CD14-positive monocyte (primary cell): Measurements from ENCODE around the gene H6PD. TPM values are rescaled to one million over a fixed set of nuclear protein-coding genes. Genes with fewer than 3 reads are reported as not detected.

Source experiments
- DNase-seq, 3 donors: peaks; one replicate each; pipeline ENCODE4 v3.0.0-alpha.2; 2011 to 2022
- H2AFZ ChIP-seq: 2 replicates; pipeline ENCODE4 v1.6.0; 2012; ENCODE audit warnings: mild to moderate bottlenecking, low read depth, low read length, inconsistent platforms; ENCODE audit not compliant: insufficient read depth, poor library complexity, severe bottlenecking
- H3K27ac ChIP-seq, 2 donors: 1 replicate in 1 of 2; 2 replicates in 1 of 2; pipeline ENCODE4 v1.5.1; 2012 to 2013; ENCODE audit warnings: low read length in 2 of 2, control low read depth in 1 of 2, inconsistent platforms in 1 of 2, low read depth in 1 of 2, mild to moderate bottlenecking in 1 of 2
- H3K27me3 ChIP-seq, 2 donors: one replicate each; pipeline versions ENCODE4 v1.6.0 to v1.6.1; 2011 to 2013; ENCODE audit warnings: low read length in 2 of 2; ENCODE audit not compliant: control insufficient read depth in 2 of 2, insufficient read depth in 2 of 2
- H3K36me3 ChIP-seq, 2 donors: replicated peaks in 1 of 2; 1 replicate in 1 of 2; 2 replicates in 1 of 2; pipeline versions ENCODE4 v1.5.1 to v1.6.1; 2012 to 2013; ENCODE audit warnings: low read length in 2 of 2, control low read depth in 1 of 2, inconsistent platforms in 1 of 2, mild to moderate bottlenecking in 1 of 2; ENCODE audit not compliant: insufficient read depth in 2 of 2, control insufficient read depth in 1 of 2
- H3K4me1 ChIP-seq, 2 donors: 1 replicate in 1 of 2; 2 replicates in 1 of 2; pipeline versions ENCODE4 v1.5.1 to v1.6.1; 2012 to 2013; ENCODE audit warnings: low read length in 2 of 2, control low read depth in 1 of 2, inconsistent platforms in 1 of 2, mild to moderate bottlenecking in 1 of 2, moderate library complexity in 1 of 2; ENCODE audit not compliant: insufficient read depth in 2 of 2, control insufficient read depth in 1 of 2
- H3K4me2 ChIP-seq: replicated peaks from 2 replicates; pipeline ENCODE3; 2012; ENCODE audit warnings: low read length, moderate library complexity, mild to moderate bottlenecking; ENCODE audit not compliant: poor library complexity, severe bottlenecking; ENCODE audit errors: extremely low read depth
- H3K4me3 ChIP-seq, 3 experiments: fragments of 200-600 bp in 1 of 3; sonication (generic) in 1 of 3; replicated peaks in 1 of 3; 1 replicate in 2 of 3; 2 replicates in 1 of 3; pipeline ENCODE4 v1.5.1; 2011 to 2013; ENCODE audit warnings: low read length in 3 of 3, mild to moderate bottlenecking in 3 of 3, control low read depth in 2 of 3, low read depth in 2 of 3, inconsistent platforms in 1 of 3, moderate library complexity in 1 of 3
- H3K79me2 ChIP-seq: 2 replicates; pipeline ENCODE4 v1.6.0; 2012; ENCODE audit warnings: mild to moderate bottlenecking, control low read depth, inconsistent platforms, low read length, moderate library complexity; ENCODE audit not compliant: insufficient read depth
- H3K9ac ChIP-seq: 2 replicates; pipeline ENCODE4 v1.6.0; 2017; ENCODE audit warnings: low read length, mild to moderate bottlenecking; ENCODE audit not compliant: insufficient read depth, poor library complexity, severe bottlenecking
- H3K9me3 ChIP-seq, 2 donors: replicated peaks in 1 of 2; 1 replicate in 1 of 2; 2 replicates in 1 of 2; pipeline versions ENCODE4 v1.5.1 to v1.6.1; 2012 to 2013; ENCODE audit warnings: low read length in 2 of 2, control low read depth in 1 of 2; ENCODE audit not compliant: control insufficient read depth in 1 of 2, insufficient read depth in 1 of 2
- H4K20me1 ChIP-seq: 2 replicates; pipeline ENCODE4 v1.6.0; 2012; ENCODE audit warnings: mild to moderate bottlenecking, low read length, control low read depth, moderate library complexity; ENCODE audit not compliant: insufficient read depth
- H3K27ac Mint-ChIP-seq, 7 donors: one replicate each; pipeline ENCODE4 v1.8.0; 2020; ENCODE audit warnings: mild to moderate bottlenecking in 7 of 7, mixed read lengths in 7 of 7, moderate library complexity in 6 of 7, inconsistent platforms in 2 of 7
- H3K27me3 Mint-ChIP-seq, 3 donors: one replicate each; pipeline ENCODE4 v1.8.0; 2021 to 2022; ENCODE audit warnings: low read depth in 3 of 3, mild to moderate bottlenecking in 3 of 3, mixed read lengths in 3 of 3, moderate library complexity in 3 of 3, inconsistent platforms in 1 of 3
- H3K36me3 Mint-ChIP-seq, 2 donors: one replicate each; pipeline ENCODE4 v1.8.0; 2020; ENCODE audit warnings: mixed read lengths in 2 of 2, inconsistent platforms in 1 of 2, mild to moderate bottlenecking in 1 of 2
- H3K4me1 Mint-ChIP-seq: one replicate; pipeline ENCODE4 v1.8.0; 2020; ENCODE audit warnings: mild to moderate bottlenecking, mixed read lengths
- H3K4me3 Mint-ChIP-seq, 2 donors: one replicate each; pipeline ENCODE4 v1.8.0; 2020; ENCODE audit warnings: mild to moderate bottlenecking in 2 of 2, mixed read lengths in 2 of 2, moderate library complexity in 1 of 2
- H3K9me3 Mint-ChIP-seq, 7 donors: one replicate each; pipeline ENCODE4 v1.8.0; 2020 to 2022; ENCODE audit warnings: mixed read lengths in 7 of 7, mild to moderate bottlenecking in 6 of 7, moderate library complexity in 6 of 7, inconsistent platforms in 2 of 7
- CTCF ChIP-seq: fragments of 200-600 bp; IDR thresholded peaks from one replicate; pipeline ENCODE4 v1.8.0; 2022; ENCODE audit warnings: antibody characterized with exemption, mild to moderate bottlenecking
- WGBS: methylation state at CpG from one replicate; pipeline ENCODE4 v1.1.5; 2013; ENCODE audit warnings: missing lambda C conversion rate; ENCODE audit not compliant: insufficient coverage; 5-methylcytosine and 5-hydroxymethylcytosine counted together
- intact Hi-C, 2 donors: fragments of 100-400 bp; cut with micrococcal nuclease; formaldehyde crosslinking; loops; one replicate each; pipeline versions ENCODE4 v1.15.0 to v1.15.1; 2023
- polyA plus RNA-seq, 3 donors: library from polyadenylated mRNA; depleted of rRNA in 1 of 3; unstranded in 2 of 3; stranded (reverse) in 1 of 3; fragments of 300-500 nt in 2 of 3; fragments of >200 nt in 1 of 3; fragmentation: Illumina TruSeq in 2 of 3; gene quantifications; 1 replicate in 2 of 3; 2 replicates in 1 of 3; pipeline ENCODE4 v1.2.3, GENCODE V29; 2012 to 2021

H6PD gene
- polyA plus RNA-seq, 3 donors: 8.6 to 15.9 (median 11.4) TPM

DNA sequence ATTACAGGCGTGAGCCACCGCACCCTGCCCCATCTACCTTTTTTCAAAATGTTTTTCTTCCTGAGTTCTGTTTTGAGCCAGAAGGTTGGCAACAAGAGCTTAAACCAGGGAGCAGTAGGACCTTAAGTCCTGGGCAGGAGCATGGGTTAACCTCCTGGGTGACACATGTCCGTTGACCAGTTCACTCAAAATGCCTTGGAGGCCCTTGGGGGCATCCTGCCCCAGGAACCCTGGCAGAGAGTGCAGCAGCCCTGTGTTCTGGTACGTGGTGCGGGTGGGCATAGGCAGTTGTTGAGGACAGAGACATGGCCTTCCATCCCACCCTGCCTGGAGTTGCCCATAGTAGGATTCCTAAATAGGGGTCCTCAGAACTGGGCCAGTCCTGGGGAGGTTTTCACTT lies 11.6 kb downstream of the H6PD start:
- no peak for TF ChIP-seq CTCF
- no peak overlapping the region for H3K27ac Mint-ChIP-seq
- Histone ChIP-seq H3K79me2 (peaks cover 3% of the 10 kb centered on the region), H2AFZ (no peak overlapping the region), H3K9ac (no peak overlapping the region), H3K9me3 (no peaks in the 10 kb centered on the region), H3K27me3 (no peaks in the 10 kb centered on the region), H3K36me3 (peaks cover 28 to 54% of the 10 kb centered on the region in 2 donors), H3K27ac (no peak overlapping the region), H3K4me3 (no peak overlapping the region), H4K20me1 (peaks cover 60% of the 10 kb centered on the region), H3K4me1 (peaks cover 36 to 37% of the 10 kb centered on the region in 2 donors), H3K4me2 (no peak overlapping the region)
- intact Hi-C loops: no loop called here
- WGBS: 87% methylated on average over 3 of the region's 5 CpGs
- no peak for DNase-seq
- H3K27me3 Mint-ChIP-seq: peaks cover 4 to 11% (median 11%) of the 10 kb centered on the region in 3 donors
- no peak overlapping the region for H3K4me3 Mint-ChIP-seq
- H3K9me3 Mint-ChIP-seq: peaks cover 0 to 9% (median 0%) of the 10 kb centered on the region in 7 donors
- H3K4me1 Mint-ChIP-seq: peaks cover 36% of the 10 kb centered on the region
- H3K36me3 Mint-ChIP-seq: peaks cover 43 to 65% of the 10 kb centered on the region in 2 donors

DNA sequence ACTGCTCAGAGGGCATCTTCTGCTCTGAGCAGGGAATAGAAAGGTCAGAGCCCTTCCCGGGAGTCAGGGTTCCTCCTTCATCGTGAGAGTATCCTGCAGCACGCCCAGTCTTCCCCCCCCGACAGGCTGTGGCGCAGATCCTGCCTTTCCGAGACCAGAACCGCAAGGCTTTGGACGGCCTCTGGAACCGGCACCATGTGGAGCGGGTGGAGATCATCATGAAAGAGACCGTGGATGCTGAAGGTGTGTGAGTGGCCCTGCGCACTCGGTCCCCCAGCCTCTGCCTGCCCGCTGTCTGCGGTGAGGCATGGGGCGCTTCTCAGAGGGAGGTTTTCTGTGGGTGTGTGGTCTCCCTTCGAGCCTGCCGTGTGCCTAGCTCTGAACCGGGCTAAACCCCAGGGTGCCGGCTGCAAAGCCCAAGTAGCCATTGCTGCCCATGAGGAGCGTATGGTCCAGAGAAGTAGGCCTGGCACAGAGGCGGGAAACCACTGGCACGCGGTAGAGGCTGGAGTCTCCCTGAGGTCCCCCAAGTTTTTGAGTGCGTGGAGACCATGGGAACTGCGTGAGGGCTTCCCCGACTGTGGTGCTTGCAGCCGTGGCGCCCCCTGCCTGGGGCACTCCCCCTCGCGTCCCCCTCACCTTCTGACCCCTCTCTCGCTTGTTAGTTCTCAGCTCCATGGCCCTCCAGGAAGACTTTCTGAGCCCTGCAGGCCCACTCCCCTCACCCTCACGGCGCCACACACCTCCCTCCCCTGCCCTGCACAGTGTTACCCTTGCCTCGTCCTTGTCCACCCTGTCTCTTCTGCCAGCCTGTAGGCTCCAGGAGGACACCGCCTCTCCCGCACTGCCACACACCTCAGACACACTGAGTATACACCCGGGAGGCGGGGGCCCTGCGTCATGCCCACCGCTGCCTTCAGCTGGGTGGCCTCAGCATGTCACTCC lies 12.5 kb downstream of the H6PD start:
- Histone ChIP-seq H3K36me3 (peaks cover 28 to 58% of the 10 kb centered on the region in 2 donors), H3K4me1 (peaks cover 28% of the 10 kb centered on the region in 2 donors), H3K9me3 (no peaks in the 10 kb centered on the region), H3K79me2 (peaks cover 3% of the 10 kb centered on the region), H3K27ac (no peak overlapping the region), H2AFZ (no peak overlapping the region), H4K20me1 (peaks cover 51% of the 10 kb centered on the region), H3K27me3 (no peaks in the 10 kb centered on the region), H3K9ac (no peak overlapping the region), H3K4me2 (no peak overlapping the region), H3K4me3 (no peak overlapping the region)
- Mint-ChIP-seq H3K4me3 (no peak overlapping the region), H3K4me1 (peaks cover 28% of the 10 kb centered on the region), H3K27ac (no peak overlapping the region), H3K27me3 (peaks cover 2 to 8% (median 5%) of the 10 kb centered on the region in 3 donors), H3K36me3 (peaks cover 42 to 65% of the 10 kb centered on the region in 2 donors), H3K9me3 (peaks cover 0 to 9% (median 0%) of the 10 kb centered on the region in 7 donors)
- DNase-seq: no peak
- intact Hi-C loops: no loop called here
- TF ChIP-seq CTCF: no peak
- 98% methylated on average over 37 of the region's 41 CpGs for WGBS
